Measurements from ENCODE around the gene C6orf132. TPM values are rescaled to one million over a fixed set of nuclear protein-coding genes. Genes with fewer than 3 reads are reported as not detected.

The C6orf132 gene
- total and polyA plus RNA-seq, 9 of the 15 experiments (the other 6 are each of a cell fraction or from before 2014, with no cell fraction given): 0.06 to 0.35 (median 0.14) TPM

DNA sequence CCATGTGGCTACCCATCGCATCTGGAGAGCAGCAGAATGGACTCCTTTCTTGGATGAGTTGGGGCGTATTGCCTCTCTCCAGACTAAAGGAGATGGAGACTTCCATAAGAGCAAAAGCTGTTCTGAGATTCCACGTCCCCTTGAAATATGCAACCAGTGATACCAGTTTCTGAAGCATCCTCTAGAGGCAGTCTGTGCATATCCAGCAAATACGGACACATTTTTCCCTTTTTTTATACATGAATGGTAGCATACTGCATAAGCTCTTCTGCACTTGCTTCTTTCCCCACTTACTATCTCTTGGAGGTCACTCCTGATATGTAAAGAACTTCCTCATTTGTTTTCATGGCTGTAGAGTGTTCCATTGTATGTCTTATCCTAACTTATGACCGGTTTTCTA, 57.5 kb downstream of the C6orf132 start:
- Histone ChIP-seq H2AFZ (ENCODE audit: low read depth, low read length) (no peak overlapping the region), H3K36me3 (ENCODE audit: control insufficient read depth, insufficient read depth, low read length) (peaks cover 4% of the 10 kb centered on the region; the same call in 2 of the 3 replicates), H3K79me2 (ENCODE audit: control insufficient read depth, insufficient read depth, low read length) (no peaks in the 10 kb centered on the region), H3K4me3 (no peak overlapping the region), H3K9me1 (ENCODE audit: control insufficient read depth, insufficient read depth, low read length) (no peaks in the 10 kb centered on the region), H3K4me2 (ENCODE audit: insufficient read depth, low read length) (no peak overlapping the region), H3K27ac (ENCODE audit: extremely low read depth, low read depth, low read length) (no peak overlapping the region), H3K9me3 (replicated peaks; ENCODE audit: control insufficient read depth, insufficient read depth, low read depth, low read length) (no peaks in the 10 kb centered on the region), H3K27me3 (ENCODE audit: control insufficient read depth in 2 of 2, insufficient read depth in 2 of 2, low read length in 2 of 2) (no peaks in the 10 kb centered on the region), H4K20me1 (replicated peaks; ENCODE audit: control insufficient read depth, insufficient read depth, low read length) (no peaks in the 10 kb centered on the region), H3K4me1 (replicated peaks in 1 of 2; ENCODE audit: control insufficient read depth in 2 of 2, insufficient read depth in 2 of 2, low read length in 2 of 2) (peaks cover 20 to 21% of the 10 kb centered on the region in 2 experiments), H3K9ac (ENCODE audit: insufficient read depth in 1 of 2, low read depth in 2 of 2, low read length in 2 of 2) (no peak overlapping the region)
- intact Hi-C loops (cut with micrococcal nuclease) (loop anchor here (1.0 to 10.0 kb wide), 3 partner anchors 19 to 790 kb away; partner anchors contain the start of gene RPL7L1), in situ Hi-C loops (cut with MboI) (no loop called here)
- BruUV-seq (replicated peaks): no TSS peak
- 48% methylated on average over 5 of the region's 5 CpGs for WGBS (ENCODE audit: insufficient coverage, low coverage, missing lambda C conversion rate)
- FAIRE-seq: peak; percentile 71
- ChIA-PET POLR2A (interaction anchor here (0.7 to 0.8 kb wide), 2 partner anchors 16 to 1333 kb away, joined by 3 read pairs; no protein-coding TSS in a partner anchor), CTCF (ENCODE audit: low intra/inter-chr PET ratio) (interaction anchor here (0.6 to 2.2 kb wide), 5 partner anchors 9 to 380 kb away, joined by 3 to 11 read pairs (median 7); no protein-coding TSS in a partner anchor)
- ATAC-seq: peak; percentile 69
- peak in 1 of 4 experiments; percentile 53 for DNase-seq (ENCODE audit: extremely low read depth in 1 of 4, low spot score in 3 of 4)
- TF ChIP-seq HMG20B (CRISPR knock-in tag; IDR thresholded peaks at IDR 0.05) (no peak), SAP30 (IDR thresholded peaks at IDR 0.05; ENCODE audit: borderline replicate concordance, insufficient read depth, low read depth, low read length, poor library complexity, severe bottlenecking) (no peak), RAD21 (CRISPR knock-in tag; conservative IDR thresholded peaks at IDR 0.05 in 1 of 2, IDR thresholded peaks at IDR 0.05 in 1 of 2) (peak; percentile 36 to 70), ZNF174 (CRISPR knock-in tag; IDR thresholded peaks at IDR 0.05) (no peak), ZNF644 (tag; IDR thresholded peaks at IDR 0.05; ENCODE audit: low read depth) (no peak), KLF13 (tag; IDR thresholded peaks at IDR 0.05; ENCODE audit: borderline replicate concordance, low read depth) (no peak), TEAD4 (IDR thresholded peaks at IDR 0.05; ENCODE audit: low read length) (0 out of 2 replicates have a peak, but pooled peaks have one; percentile 9), TEAD4 (CRISPR knock-in tag; IDR thresholded peaks at IDR 0.05; ENCODE audit: borderline replicate concordance) (no peak)
- TF ChIP-seq, protein P1, sequence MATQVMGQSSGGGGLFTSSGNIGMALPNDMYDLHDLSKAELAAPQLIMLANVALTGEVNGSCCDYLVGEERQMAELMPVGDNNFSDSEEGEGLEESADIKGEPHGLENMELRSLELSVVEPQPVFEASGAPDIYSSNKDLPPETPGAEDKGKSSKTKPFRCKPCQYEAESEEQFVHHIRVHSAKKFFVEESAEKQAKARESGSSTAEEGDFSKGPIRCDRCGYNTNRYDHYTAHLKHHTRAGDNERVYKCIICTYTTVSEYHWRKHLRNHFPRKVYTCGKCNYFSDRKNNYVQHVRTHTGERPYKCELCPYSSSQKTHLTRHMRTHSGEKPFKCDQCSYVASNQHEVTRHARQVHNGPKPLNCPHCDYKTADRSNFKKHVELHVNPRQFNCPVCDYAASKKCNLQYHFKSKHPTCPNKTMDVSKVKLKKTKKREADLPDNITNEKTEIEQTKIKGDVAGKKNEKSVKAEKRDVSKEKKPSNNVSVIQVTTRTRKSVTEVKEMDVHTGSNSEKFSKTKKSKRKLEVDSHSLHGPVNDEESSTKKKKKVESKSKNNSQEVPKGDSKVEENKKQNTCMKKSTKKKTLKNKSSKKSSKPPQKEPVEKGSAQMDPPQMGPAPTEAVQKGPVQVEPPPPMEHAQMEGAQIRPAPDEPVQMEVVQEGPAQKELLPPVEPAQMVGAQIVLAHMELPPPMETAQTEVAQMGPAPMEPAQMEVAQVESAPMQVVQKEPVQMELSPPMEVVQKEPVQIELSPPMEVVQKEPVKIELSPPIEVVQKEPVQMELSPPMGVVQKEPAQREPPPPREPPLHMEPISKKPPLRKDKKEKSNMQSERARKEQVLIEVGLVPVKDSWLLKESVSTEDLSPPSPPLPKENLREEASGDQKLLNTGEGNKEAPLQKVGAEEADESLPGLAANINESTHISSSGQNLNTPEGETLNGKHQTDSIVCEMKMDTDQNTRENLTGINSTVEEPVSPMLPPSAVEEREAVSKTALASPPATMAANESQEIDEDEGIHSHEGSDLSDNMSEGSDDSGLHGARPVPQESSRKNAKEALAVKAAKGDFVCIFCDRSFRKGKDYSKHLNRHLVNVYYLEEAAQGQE (IDR thresholded peaks at IDR 0.05; ENCODE audit: borderline replicate concordance): peak; percentile 43; the same call in 1 of the 2 replicates
- TF ChIP-seq, protein P1 (CRISPR knock-in tag; IDR thresholded peaks at IDR 0.05; ENCODE audit: low read depth): no peak

All from K562 (cell line).